HEK293T (cell line): ENCODE measurements around the gene FIGNL2.

Source experiments
- ARNT ChIP-seq: fragments of 450-650 bp; IDR thresholded peaks from 2 replicates; pipeline ENCODE4 v1.6.1; 2017; ENCODE audit warnings: mild to moderate bottlenecking
- BHLHE40 ChIP-seq: fragments of 450-650 bp; IDR thresholded peaks from 2 replicates; pipeline ENCODE4 v1.6.1; 2016; ENCODE audit warnings: mild to moderate bottlenecking, moderate library complexity, borderline replicate concordance
- ELF4 ChIP-seq: fragments of 450-650 bp; IDR thresholded peaks from 2 replicates; pipeline ENCODE4 v1.6.1; 2017; ENCODE audit warnings: antibody characterized with exemption
- FOXK2 ChIP-seq: fragments of 450-650 bp; IDR thresholded peaks from 2 replicates; pipeline ENCODE4 v1.6.1; 2016; ENCODE audit warnings: mild to moderate bottlenecking
- SP1 ChIP-seq: fragments of 450-650 bp; IDR thresholded peaks from 2 replicates; pipeline ENCODE4 v1.6.1; 2017

DNA sequence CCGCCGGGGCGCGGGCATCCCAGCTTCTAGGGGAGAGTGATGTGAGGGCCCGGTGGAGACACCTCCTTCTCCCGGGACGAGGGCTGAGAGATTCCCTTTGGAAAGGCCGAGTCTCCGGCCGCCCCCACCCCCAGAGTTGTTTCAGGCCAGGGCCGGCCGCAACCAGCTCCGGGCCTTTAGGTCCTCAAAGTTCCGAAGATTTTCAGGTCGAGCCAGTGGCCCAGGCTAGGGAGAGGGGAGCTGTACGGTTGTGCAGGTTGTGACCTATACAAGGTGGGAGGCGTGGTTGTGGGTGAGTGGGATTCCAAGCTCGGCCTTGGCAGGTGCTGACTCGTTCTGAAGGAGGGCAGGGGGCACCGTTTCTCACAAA is 21.0 kb upstream of the FIGNL2 start:
- no peak for TF ChIP-seq SP1
- TF ChIP-seq ELF4: no peak
- TF ChIP-seq BHLHE40: no peak
- no peak for TF ChIP-seq FOXK2
- no peak for TF ChIP-seq ARNT
